Measurements from ENCODE around the gene FAM163B. TPM values are rescaled to one million over a fixed set of nuclear protein-coding genes. Genes with fewer than 3 reads are reported as not detected.

FAM163B gene
- total and polyA plus RNA-seq, 2 donors from 2014 or later: 0.54 TPM; not detected in 1

GRCh38 chr9:133612051-133612450, 2.9 kb upstream of the FAM163B start:
- DNase-seq: peak in 1 of 5 donors; percentile 40
- no peak for FAIRE-seq
- Histone ChIP-seq H3K27me3 (ENCODE audit: control insufficient read depth, insufficient read depth, low read length) (peaks cover 6% of the 10 kb centered on the region), H3K36me3 (ENCODE audit: control insufficient read depth in 2 of 3, insufficient read depth in 3 of 3, low read length in 3 of 3) (no peaks in the 10 kb centered on the region), H3K4me1 (ENCODE audit: control insufficient read depth in 2 of 3, insufficient read depth in 2 of 3, low read depth in 1 of 3, low read length in 3 of 3) (no peaks in the 10 kb centered on the region), H3K9ac (ENCODE audit: low read length in 3 of 3) (no peak overlapping the region), H3K9me3 (ENCODE audit: control insufficient read depth in 2 of 3, insufficient read depth in 1 of 3, low read length in 3 of 3) (no peaks in the 10 kb centered on the region), H3K27ac (ENCODE audit: low read depth in 2 of 2, low read length in 2 of 2) (no peak overlapping the region), H3K4me3 (ENCODE audit: low read length in 3 of 3) (no peak overlapping the region)
- TF ChIP-seq CTCF (IDR thresholded peaks at IDR 0.05; ENCODE audit: borderline replicate concordance, extremely low read depth, insufficient read depth): no peak
- intact Hi-C loops (cut with DNase I): no loop called here

- FAIRE-seq: no peak
- no peak overlapping the region for H3K9ac ChIP-seq (ENCODE audit: low read length in 3 of 3)
- DNase-seq: peak in 1 of 5 donors; percentile 3
- intact Hi-C loops (cut with DNase I): no loop called here
- H3K9me3 ChIP-seq (ENCODE audit: control insufficient read depth in 2 of 3, insufficient read depth in 1 of 3, low read length in 3 of 3): no peaks in the 10 kb centered on the region
- no peak overlapping the region for H3K27ac ChIP-seq (ENCODE audit: low read depth in 2 of 2, low read length in 2 of 2)
- peaks cover 6% of the 10 kb centered on the region for H3K27me3 ChIP-seq (ENCODE audit: control insufficient read depth, insufficient read depth, low read length)
- no peaks in the 10 kb centered on the region for H3K36me3 ChIP-seq (ENCODE audit: control insufficient read depth in 2 of 3, insufficient read depth in 3 of 3, low read length in 3 of 3)
- H3K4me3 ChIP-seq (ENCODE audit: low read length in 3 of 3): no peak overlapping the region
- H3K4me1 ChIP-seq (ENCODE audit: control insufficient read depth in 2 of 3, insufficient read depth in 2 of 3, low read depth in 1 of 3, low read length in 3 of 3): no peaks in the 10 kb centered on the region
- TF ChIP-seq CTCF (IDR thresholded peaks at IDR 0.05; ENCODE audit: borderline replicate concordance, extremely low read depth, insufficient read depth): no peak
These were observed 1.7 kb upstream of the FAM163B start for GRCh38 chr9:133610845-133611244.

GRCh38 chr9:133608889-133609288, 300 bp downstream of the FAM163B start:
- Histone ChIP-seq H3K4me1 (ENCODE audit: control insufficient read depth in 2 of 3, insufficient read depth in 2 of 3, low read depth in 1 of 3, low read length in 3 of 3) (no peaks in the 10 kb centered on the region), H3K36me3 (ENCODE audit: control insufficient read depth in 2 of 3, insufficient read depth in 3 of 3, low read length in 3 of 3) (no peaks in the 10 kb centered on the region), H3K9me3 (ENCODE audit: control insufficient read depth in 2 of 3, insufficient read depth in 1 of 3, low read length in 3 of 3) (no peaks in the 10 kb centered on the region), H3K27me3 (ENCODE audit: control insufficient read depth, insufficient read depth, low read length) (peaks cover 4% of the 10 kb centered on the region), H3K4me3 (ENCODE audit: low read length in 3 of 3) (no peak overlapping the region), H3K9ac (ENCODE audit: low read length in 3 of 3) (no peak overlapping the region), H3K27ac (ENCODE audit: low read depth in 2 of 2, low read length in 2 of 2) (no peak overlapping the region)
- DNase-seq (peak in 1 of 5 donors; percentile 74), FAIRE-seq (no peak)
- intact Hi-C loops (cut with DNase I): no loop called here
- TF ChIP-seq CTCF (IDR thresholded peaks at IDR 0.05; ENCODE audit: borderline replicate concordance, extremely low read depth, insufficient read depth): no peak

- intact Hi-C loops (cut with DNase I): no loop called here
- no peak for FAIRE-seq
- H3K9ac ChIP-seq (ENCODE audit: low read length in 3 of 3): no peak overlapping the region
- H3K27me3 ChIP-seq (ENCODE audit: control insufficient read depth, insufficient read depth, low read length): peaks cover 2% of the 10 kb centered on the region
- H3K27ac ChIP-seq (ENCODE audit: low read depth in 2 of 2, low read length in 2 of 2): no peak overlapping the region
- H3K4me3 ChIP-seq (ENCODE audit: low read length in 3 of 3): no peak overlapping the region
- DNase-seq: no peak
- H3K36me3 ChIP-seq (ENCODE audit: control insufficient read depth in 2 of 3, insufficient read depth in 3 of 3, low read length in 3 of 3): no peaks in the 10 kb centered on the region
- no peak for TF ChIP-seq CTCF (IDR thresholded peaks at IDR 0.05; ENCODE audit: borderline replicate concordance, extremely low read depth, insufficient read depth)
- H3K4me1 ChIP-seq (ENCODE audit: control insufficient read depth in 2 of 3, insufficient read depth in 2 of 3, low read depth in 1 of 3, low read length in 3 of 3): no peaks in the 10 kb centered on the region
- H3K9me3 ChIP-seq (ENCODE audit: control insufficient read depth in 2 of 3, insufficient read depth in 1 of 3, low read length in 3 of 3): no peaks in the 10 kb centered on the region
These were observed 807 bp downstream of the FAM163B start for GRCh38 chr9:133608382-133608781.

Measured in kidney (tissue), 14 donors.